Activated effector memory CD4-positive, alpha-beta T cell treated with Interleukin-2 at 50 U/mL for 16 hours (primary cell): ENCODE measurements around the gene OPCML.

ENCODE experiments used
- DNase-seq: peaks from one replicate; pipeline ENCODE4 v3.0.0-alpha.2; 2020

The OPCML gene

DNA sequence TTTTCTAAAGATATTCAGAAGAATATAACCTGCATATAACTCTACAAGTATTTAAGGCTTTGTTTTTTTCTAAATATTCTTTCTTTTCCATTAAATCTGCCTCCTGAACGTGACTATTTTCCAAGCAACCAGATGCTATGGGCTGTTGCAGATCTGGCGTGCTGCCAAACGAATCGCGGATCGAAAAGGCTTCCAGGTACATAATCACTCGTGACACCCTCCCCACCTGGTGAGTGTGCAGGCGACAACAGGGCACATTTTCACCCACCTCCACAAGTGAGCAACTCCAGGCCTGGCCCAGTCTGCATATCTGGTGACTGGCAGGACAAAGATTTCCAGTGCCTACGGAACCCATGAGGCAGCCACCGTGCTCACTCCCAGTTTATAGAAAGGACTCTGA lies 660.1 kb downstream of the OPCML start:
- DNase-seq: no peak

DNA sequence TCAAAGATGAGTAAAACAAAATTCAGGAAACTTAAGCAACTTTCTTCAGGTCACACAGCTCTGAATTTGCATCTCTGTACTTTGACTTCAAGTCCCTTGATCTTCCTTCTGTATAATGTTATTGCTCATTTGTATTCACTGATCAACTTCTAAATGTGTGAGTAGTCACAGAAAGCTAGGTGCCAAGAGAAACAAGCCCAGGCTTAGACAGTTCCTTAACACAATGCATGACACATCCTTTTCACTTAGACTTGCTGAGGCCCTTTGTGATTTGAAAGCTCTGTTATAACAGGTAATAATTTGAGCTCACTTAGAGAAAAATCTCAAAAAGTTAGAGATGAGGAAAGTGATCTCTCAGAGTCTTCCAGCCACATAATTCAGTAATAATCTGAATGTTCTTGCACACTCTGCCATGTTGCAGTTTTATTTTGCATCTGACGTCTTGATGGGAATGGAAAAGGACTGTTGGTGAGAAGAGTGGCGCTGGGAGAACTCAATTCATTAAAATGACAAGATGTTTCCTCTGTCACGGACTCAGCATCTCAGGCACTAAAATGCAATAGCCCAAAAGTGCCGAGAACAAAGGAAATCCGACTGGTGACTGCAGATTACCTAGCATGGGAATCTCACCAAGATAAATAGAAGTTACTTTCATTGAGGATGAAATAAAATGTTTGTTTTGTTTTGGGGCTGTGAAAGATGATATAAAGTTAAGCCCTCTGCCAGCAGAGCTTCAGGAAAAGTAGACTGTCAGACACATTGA lies 665.3 kb downstream of the OPCML start:
- no peak for DNase-seq

DNA sequence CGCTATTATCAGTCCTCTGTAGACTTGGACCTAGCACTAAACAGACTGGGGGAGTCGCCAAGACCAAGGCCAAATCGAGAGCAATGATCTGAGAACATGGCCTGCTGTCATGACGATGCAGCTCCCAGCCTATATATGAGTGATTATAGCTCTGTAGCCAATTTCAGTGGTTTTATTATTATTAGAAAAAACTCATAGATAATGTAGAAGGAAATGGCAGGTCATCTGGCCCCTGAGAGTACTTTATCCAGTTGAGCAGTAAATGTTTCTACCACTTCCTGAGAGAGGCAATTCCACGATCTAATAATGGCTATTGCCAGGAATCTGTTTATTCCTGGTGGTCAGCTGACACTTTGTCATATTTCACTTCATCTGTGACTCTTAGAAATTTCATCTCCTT lies 666.7 kb downstream of the OPCML start:
- no peak for DNase-seq

DNA sequence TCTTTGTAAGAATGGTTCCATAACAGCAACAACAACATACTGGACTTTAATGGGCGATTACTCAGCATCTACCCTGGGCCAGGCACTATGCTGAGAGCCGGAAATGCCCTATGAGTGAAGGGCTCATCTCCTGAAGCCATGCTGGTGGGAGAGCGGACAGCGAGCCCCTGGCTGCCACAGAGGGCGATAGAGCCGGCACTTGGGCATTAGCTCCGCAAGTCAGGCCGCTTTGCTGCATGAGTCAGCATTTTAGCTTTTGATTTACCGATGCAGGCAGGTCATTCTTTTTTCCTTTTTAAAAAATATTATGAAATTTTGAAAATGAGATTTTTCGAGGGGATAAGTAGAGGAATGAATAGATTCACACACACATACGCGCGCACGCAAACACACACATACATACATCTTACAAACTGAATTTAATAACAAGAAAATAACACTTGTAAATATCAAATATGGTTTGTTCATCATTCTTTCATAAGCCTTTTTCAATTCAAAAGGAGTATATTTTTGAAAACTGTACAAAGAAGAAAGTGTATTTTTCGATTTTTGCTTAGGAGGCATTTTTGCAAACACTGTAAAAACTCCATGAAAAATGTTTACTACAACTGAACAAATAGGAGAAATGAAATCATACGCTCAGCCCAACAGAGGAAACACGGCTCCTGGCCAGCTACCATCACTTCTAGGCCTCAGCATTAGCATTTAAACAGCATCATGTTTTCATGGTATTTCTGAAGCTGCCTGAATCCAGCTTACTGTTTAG lies 667.3 kb downstream of the OPCML start:
- no peak for DNase-seq

DNA sequence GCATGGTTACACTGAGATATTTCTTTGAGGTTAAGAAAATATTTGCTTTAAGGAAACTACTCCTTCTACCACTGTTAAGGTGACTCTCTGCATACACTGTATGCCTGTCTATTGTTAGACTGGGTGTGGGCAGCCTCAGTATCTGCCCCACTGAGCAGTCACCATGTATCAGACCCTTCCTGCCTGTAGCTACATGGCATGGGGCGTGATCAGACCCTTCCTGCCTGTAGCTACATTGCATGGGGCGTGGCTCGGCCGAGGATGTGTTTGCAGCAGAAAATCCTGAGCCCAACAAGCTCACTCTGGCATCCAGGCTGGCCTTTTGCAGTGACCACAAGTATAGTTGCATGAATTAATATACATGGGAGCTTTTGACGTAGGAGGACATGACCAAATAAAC lies 669.4 kb downstream of the OPCML start:
- DNase-seq: no peak

DNA sequence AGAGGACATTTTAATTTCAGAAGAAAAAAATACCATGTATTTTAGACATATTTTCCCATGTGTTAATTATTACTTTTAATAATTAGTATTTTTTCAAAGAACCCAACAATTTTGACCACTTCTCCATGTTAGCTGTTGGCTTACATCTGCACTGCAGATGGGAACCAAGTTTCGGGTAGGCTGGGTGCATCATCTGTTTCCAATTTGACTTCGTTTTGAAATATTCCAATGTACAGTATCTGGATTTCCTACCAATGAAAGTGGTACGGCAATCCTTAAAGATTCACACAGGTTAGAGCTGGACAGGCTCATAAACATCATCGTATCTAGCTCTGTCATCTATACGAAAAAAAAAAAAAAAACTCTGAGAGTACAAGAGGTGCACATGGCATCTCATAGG lies 670.2 kb downstream of the OPCML start:
- DNase-seq: no peak

DNA sequence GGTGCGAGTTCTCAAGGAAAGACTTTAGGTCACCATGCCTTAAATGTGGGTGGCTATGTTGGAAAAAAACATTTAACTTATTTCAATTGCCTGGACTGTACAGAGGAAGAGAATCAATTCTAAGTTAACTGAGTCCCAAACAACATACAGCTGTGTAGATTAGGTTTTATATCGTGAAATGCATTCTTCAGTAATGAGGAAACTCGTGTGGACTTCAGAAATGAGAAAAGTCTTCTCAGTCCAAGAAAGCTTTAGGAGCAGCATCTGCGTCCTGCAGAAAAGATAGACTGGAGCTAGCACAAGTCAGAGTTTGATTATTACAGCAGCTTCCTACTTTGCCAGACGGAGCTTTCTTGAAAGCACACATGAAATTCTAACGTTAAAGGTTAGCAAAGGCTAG lies 673.0 kb downstream of the OPCML start:
- no peak for DNase-seq

DNA sequence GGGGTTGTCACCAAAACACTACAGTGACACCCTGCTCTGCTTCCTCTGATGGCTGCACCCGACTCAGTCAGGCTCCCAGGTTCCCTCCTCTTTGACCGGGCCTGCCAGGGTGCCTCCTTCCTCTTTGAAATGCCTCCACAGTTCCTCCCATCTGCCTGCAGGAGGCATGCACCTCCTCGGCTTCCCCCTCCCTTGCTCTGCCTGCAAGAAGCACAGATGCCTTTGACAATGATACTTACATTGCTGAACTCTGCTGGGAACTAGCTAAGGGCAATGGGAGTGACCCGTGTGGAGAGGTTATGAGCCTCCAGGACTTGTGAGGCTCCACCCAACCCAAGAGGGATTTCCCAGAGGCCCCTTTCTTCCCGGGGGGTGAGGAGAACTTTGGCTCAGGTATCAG lies 674.1 kb downstream of the OPCML start:
- no peak for DNase-seq

DNA sequence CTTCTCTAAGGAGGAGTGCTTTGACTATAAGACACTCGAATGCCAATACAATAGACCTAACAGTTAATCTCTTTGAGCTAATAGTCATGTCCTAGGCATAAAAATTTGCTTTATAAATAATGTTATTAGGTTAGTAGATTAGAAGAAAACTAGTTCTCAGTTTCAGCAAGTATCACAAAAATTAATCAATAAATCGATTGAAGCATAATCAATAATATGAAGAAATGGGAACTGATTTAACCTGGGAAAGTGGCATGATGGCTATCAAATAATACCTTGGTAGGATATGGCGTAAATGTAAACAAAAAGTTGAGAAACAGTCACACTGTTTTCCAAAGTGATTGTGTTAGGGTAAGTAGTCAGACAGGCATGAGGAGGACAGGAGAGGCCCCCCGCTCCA lies 676.3 kb downstream of the OPCML start:
- no peak for DNase-seq

DNA sequence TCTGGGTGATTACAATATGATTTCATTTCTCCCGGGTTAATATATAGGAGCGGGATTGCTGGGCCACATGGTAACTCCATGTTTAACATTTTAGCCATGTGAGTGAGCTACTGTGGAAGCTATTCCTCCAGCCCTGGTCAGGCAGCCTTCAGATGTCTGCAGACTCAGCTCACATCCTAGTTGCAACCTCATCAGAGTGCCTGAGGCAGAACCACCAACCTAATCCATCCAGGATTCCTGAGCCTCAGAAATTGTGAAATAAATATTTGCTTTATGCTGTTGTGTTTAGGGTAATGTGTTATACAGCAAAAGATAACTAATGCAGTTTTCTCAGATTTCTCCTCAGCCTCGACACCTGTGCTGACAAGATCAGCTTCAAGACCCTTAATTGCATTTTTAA lies 676.8 kb downstream of the OPCML start:
- no peak for DNase-seq

DNA sequence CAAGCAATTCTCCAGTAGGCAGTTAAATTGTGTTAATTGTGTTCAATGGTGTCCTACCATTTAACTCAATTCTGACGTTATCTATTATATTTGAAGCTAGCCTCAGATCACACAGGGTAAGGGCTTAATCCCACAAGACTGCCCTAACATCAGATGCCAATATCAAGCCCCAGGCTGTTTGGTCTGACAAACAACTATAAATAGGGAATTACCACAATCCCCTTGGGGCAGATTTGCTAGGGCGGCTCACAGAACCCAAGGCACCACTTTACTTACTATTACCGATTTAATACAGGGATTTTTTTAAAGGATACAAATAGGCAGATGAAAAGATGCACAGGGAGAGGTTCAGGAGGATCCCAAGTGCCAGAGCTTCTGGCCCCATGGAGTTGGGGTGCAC lies 678.4 kb downstream of the OPCML start:
- DNase-seq: no peak

DNA sequence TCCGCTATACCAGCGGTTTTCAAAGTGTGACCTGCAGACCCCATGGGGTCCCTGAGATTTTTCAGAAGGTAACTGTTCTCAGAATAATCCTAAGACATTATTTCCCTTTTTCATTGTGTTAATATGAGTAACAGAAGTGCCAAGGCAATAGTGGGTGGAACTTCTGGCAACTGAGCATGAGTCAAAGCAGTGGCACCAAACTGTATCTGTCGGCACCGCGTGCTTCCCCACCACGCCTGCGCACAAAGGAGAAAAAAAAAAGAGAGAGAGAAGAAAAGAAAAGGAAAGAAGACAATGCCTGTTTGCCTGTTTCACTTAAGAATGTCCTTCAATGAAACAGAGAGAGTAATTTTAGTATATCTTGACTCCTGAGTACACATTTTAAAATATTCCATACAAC lies 679.9 kb downstream of the OPCML start:
- DNase-seq: no peak

DNA sequence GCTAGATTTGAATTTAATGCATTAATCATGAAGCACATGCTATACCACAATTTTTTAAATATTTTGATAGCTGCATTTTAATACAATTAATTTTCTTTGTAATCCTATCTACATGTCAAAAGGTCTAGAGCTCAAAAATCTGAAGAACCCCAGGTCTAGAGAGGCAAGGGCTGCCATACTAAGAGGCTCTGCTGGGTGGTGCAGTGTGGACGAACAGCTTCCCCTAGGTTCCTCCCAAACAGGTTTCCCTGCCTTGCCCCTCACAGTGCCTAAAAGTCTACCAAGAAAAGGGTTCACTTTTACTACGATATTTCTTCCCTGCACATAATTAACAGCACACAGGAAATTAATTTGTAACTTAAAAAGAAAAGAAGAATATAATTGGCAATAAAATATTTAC lies 681.1 kb downstream of the OPCML start:
- DNase-seq: no peak

DNA sequence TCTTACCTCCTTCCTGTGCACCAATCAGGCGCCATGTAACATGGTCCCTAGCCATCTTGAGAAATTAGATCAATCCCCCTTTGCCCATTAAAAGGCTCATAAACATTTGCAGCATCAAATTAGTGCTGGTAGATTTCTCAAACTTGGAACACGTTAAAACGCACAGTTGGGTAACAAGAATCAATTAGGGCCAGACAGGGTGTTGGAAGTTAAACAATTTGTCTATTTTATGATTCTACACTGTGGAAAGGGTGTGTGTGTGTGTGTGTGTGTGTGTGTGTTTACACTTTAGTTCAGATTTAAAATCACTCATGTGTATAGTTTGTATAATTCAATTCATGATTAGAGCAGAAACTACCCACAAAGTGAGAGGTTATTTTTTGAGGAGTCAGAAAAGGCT lies 682.0 kb downstream of the OPCML start:
- DNase-seq: no peak

DNA sequence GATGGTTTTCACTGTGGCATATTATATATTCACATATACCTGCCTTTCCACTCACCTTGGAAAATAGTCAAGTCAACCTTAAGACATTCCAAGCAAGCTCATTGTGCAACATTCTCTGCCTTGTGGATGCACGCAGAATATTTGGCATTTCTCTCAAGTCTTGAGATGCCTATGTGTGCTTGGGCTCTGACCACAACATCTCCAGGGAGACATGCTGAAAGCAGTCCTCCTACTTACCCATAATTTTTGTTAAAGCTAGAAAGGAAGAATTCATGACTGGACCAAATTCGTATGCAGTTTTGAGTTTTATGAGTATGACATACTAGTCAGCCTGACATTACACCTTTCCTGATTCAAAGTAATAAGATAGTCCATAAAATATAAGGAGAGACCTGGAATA lies 684.0 kb downstream of the OPCML start:
- DNase-seq: no peak

DNA sequence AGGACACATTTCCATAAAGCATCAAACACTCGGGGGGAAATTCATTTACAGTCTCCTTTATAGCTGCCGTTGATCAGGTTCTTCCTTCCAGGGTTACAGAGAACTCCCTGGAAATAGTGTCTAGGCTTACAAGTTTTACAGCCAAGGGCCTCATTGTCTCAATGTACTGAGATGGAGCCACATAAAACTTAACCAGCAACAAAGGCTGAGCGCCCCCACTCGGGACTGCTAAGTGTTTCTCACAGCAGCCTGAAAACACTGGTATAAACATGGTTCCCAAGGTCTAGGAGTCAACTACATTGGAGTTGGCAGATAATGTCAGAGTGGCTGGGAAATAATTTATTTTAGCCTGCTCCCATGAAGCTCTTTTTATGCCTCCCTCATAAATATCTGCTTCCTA lies 686.2 kb downstream of the OPCML start:
- no peak for DNase-seq

DNA sequence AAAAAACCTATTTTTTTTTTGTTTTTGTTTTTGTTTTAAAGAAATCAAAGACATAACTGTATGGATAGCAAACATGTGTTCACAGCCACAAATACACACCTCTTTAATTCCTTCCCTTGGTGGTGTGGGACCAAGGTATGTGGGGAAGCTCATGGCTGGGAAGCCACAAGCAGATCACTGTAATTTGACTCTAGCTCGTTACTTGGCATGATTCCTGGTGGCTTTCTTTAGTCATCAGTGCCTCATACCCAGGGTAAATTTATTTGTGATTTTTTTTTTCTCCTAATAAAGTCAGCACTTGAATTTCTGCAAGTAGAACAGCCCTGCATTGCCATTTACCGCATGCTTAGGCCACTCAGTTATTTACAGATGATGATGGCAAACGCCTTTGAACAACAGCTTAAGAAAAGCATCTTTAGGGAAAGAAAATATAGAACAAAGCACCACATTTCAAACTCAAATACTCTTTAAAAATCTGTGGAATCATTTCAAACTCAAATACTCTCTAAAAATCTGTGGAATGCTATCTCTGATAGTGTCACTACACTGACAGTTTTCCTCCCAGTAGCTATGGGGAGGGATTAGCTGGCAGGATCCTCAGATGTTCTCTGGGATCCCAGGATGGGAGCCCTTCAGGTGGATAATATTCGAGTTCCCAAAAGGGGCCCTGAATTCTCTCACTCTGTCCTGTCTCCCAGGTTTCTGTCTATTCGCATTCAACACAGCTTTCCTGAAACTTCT lies 687.2 kb downstream of the OPCML start:
- DNase-seq: no peak

DNA sequence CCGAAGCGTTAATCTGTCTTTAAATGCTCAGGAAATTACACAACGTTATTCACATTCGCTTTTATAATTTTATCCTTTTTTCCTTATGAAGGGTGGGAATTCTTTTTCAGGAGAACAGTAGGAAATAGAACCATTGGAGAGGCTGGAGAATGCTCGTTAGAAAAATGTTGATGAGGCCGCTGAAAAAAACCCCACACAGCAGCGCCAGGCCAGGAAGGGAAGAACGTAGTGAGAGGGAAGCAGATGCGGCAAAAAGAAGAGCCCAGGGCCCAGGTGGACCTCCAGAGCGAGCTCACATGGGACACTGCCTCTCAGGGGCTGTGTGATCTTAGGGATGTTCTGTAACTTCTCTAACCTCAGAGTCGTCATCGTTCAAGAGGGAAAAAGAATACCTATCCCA lies 691.6 kb downstream of the OPCML start:
- no peak for DNase-seq

DNA sequence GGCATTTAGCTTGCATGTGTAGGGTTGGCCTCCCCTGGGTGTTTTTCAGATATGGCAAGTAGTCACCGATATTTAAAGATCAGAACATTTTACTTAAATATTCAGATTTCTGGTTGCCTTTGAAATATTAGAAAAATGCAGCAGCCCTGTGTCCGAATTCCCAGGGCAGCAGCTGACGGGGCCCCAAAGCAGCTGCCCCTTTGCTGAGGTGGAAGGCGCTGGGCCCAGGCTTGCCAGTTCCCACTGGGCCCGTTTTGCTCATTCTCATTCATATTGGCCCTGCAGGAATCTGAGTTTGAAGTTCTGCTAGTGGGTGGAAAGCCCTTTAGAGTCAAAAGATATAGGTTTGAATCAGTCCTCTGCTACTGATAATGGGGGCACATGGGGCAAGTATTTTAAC lies 692.1 kb downstream of the OPCML start:
- DNase-seq: no peak

DNA sequence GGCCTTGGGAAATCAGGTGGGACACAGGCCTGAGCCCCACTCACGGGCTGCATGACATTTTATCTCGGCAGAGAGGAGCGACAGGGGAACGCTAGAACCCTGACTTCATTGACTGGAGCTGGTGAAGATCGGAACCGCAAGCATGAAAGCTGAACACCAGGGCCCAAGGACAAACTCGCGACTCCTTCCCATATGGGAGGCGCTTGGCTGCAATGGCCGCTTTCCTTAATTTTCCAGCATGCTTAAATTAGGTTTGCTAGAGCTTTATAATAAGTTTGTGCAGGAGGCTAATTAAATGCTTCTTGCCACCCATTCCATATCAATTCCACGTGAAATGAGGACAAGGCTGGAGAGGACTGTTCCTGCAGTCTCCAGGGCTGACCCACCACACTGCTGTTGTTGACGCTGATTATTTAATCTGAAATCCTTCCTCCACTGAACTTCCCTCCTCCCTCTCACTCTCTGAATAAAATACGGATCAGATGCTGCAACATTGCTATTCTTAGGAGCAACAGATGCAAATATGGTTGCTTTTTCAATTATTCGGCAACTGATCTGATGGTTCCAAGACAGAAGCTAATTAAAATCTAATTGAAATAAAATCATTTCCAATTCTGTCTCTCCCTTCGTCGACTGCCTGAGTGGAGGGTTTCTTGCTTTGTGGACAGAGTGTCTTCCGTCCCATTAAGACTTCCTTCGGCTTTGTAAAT lies 692.9 kb downstream of the OPCML start:
- DNase-seq: no peak

DNA sequence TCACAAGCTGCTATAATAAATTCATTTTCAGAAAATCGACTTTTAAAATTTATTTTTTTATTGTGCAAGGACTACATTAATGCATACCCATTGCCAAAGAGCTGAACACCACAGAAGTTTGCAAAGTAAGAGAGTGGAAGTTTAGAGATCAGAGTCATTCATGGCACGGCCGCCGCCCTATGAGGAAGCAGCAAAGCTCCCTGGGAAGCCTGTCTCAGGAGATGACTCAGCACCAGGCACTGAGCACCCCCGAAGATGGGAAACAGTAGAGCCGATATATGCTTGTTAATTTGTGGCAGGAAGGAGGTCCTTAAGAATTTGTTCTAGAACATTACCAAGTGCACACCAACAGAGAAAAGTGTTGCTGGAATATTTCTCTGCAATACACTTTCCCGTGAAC lies 693.7 kb downstream of the OPCML start:
- DNase-seq: no peak

DNA sequence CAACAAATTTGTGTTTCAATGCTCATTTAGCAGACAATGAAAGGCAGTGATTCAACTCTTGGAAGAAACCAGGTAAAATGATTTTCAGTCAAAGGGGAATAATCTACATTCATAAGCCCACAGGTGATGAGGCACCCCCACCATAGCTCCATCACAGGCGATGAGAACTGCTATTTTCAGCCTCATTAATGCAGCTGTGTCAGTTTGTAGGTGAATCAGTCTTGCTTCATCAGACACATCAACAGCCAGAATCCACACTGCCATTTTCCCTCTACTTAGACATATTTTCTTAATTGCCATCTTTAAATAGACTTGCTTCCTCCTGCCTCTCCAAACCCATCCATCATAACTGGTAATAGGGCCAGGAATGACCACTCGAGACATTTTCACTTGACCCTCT lies 701.0 kb downstream of the OPCML start:
- no peak for DNase-seq

DNA sequence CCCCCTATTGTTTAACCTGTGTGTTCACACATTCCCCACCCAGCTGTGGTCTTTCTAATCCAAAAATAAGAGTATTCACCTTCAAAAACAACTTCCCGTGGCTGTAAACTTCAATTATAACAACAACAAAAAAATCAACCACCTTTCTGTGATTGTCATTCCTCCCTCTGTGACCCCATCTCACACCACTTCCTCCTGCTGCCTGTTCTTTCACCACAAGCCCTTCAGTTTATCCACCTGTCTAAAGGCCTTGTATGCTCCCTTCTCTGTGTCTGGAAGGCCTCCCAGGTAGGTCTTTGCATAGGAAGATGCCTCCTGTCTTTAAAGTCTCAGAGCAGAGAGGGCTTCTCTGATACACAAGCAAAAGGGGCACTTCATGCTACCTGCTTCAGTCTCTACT lies 707.7 kb downstream of the OPCML start:
- no peak for DNase-seq
